ENCODE data around the gene TCF4. TPM values are rescaled to one million over a fixed set of nuclear protein-coding genes. Genes with fewer than 3 reads are reported as not detected.

Gene TCF4
- polyA plus RNA-seq, 1 donor (not counting 4 experiments of a cell fraction or from before 2014, with no cell fraction given), result 9.7 TPM

DNA sequence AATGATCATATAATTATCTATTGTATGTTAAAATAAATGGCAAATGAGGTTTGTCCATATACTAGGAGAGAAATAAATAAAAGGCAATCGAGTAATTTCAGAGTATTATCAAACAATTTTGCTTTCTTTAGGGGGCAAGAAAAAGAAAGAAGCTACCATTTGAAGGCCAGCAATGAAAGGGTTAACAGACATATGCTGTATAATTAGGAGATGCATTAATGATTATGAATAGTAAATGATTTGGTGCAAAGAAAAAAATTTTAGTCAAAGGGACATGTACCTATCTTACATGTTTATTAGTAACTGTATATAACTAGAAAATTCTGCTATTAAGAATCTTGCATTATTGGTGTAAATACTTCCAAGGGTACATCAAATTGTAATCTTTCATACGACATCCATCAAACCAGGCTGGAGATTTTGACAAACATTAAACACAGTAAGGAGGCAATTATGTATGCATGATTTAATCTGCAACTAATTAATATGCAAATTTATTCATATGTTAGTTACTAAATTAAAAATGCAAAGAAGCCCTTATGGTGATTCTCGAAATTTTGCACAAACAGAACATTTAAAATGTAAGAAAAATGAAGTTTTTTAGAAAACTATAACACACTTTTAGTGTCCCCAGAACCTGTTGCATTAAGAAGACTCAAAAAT is 251.4 kb downstream of the TCF4 start:
- no peaks in the 10 kb centered on the region for H3K9me3 ChIP-seq (ENCODE audit: control insufficient read depth, low read depth, low read length)
- H3K27me3 ChIP-seq (ENCODE audit: control insufficient read depth, extremely low read depth, insufficient read depth, low read length), result no peaks in the 10 kb centered on the region
- H3K79me2 ChIP-seq (ENCODE audit: control insufficient read depth, insufficient read depth, low read length), result no peaks in the 10 kb centered on the region
- H3K4me3 ChIP-seq (ENCODE audit: control insufficient read depth in 2 of 3, extremely low read depth in 1 of 3, insufficient read depth in 2 of 3, low read depth in 1 of 3, low read length in 3 of 3), result no peak overlapping the region
- H3K9me1 ChIP-seq (ENCODE audit: control insufficient read depth, extremely low read depth, insufficient read depth, low read length), result no peaks in the 10 kb centered on the region
- dilution Hi-C loops (cut with MboI; ENCODE audit: extremely low pct_ligation_motif_present, low sequenced_read_pairs), result no loop called here
- H4K20me1 ChIP-seq (ENCODE audit: control insufficient read depth, extremely low read depth, insufficient read depth, low read length), result no peaks in the 10 kb centered on the region
- TF ChIP-seq EZH2 (IDR thresholded peaks at IDR 0.05; ENCODE audit: low read length), result no peak
- TF ChIP-seq, protein P1, sequence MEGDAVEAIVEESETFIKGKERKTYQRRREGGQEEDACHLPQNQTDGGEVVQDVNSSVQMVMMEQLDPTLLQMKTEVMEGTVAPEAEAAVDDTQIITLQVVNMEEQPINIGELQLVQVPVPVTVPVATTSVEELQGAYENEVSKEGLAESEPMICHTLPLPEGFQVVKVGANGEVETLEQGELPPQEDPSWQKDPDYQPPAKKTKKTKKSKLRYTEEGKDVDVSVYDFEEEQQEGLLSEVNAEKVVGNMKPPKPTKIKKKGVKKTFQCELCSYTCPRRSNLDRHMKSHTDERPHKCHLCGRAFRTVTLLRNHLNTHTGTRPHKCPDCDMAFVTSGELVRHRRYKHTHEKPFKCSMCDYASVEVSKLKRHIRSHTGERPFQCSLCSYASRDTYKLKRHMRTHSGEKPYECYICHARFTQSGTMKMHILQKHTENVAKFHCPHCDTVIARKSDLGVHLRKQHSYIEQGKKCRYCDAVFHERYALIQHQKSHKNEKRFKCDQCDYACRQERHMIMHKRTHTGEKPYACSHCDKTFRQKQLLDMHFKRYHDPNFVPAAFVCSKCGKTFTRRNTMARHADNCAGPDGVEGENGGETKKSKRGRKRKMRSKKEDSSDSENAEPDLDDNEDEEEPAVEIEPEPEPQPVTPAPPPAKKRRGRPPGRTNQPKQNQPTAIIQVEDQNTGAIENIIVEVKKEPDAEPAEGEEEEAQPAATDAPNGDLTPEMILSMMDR (optimal IDR thresholded peaks at IDR 0.05 in 1 of 3, IDR thresholded peaks at IDR 0.05 in 1 of 3, conservative IDR thresholded peaks at IDR 0.05 in 1 of 3; ENCODE audit: extremely low read depth in 1 of 3, insufficient read depth in 2 of 3, low read length in 3 of 3), result no peak
- DNase-seq (ENCODE audit: low read depth, low spot score) (no peak), FAIRE-seq (no peak)
- no peak overlapping the region for H3K9ac ChIP-seq (ENCODE audit: control insufficient read depth, extremely low read depth, insufficient read depth, low read length)
- no peak overlapping the region for H3K4me2 ChIP-seq (ENCODE audit: control insufficient read depth, extremely low read depth, insufficient read depth, low read depth, low read length)
- no peaks in the 10 kb centered on the region for H3K4me1 ChIP-seq (ENCODE audit: control insufficient read depth, extremely low read depth, insufficient read depth, low read length)
- H3K27ac ChIP-seq (ENCODE audit: control insufficient read depth, insufficient read depth, low read length), result no peak overlapping the region
- H2AFZ ChIP-seq (ENCODE audit: control insufficient read depth, low read length), result no peak overlapping the region
- no peaks in the 10 kb centered on the region for H3K36me3 ChIP-seq (ENCODE audit: control insufficient read depth in 2 of 2, extremely low read depth in 1 of 2, insufficient read depth in 2 of 2, low read length in 2 of 2)

DNA sequence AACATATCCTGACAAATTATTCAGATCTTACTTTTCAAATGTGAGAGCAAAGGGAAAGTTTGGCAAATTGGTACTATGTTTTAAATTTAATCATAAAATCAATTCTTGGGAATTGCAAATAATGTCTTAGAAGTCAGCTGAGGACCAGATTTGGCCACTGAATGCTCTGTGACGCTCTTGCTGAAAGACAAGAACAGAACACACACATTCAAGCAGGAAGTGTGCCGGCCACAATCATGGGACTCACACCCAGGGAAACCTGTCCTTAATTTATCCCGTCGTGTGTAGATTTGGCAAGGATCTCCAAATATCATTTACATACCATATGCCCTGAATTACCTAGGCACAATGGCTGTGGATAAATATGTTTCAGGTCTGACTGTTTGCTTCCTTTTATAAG is 253.1 kb downstream of the TCF4 start:
- H3K4me3 ChIP-seq (ENCODE audit: control insufficient read depth in 2 of 3, extremely low read depth in 1 of 3, insufficient read depth in 2 of 3, low read depth in 1 of 3, low read length in 3 of 3), result no peak overlapping the region
- no peak overlapping the region for H3K9ac ChIP-seq (ENCODE audit: control insufficient read depth, extremely low read depth, insufficient read depth, low read length)
- H3K27me3 ChIP-seq (ENCODE audit: control insufficient read depth, extremely low read depth, insufficient read depth, low read length), result no peaks in the 10 kb centered on the region
- no peaks in the 10 kb centered on the region for H3K4me1 ChIP-seq (ENCODE audit: control insufficient read depth, extremely low read depth, insufficient read depth, low read length)
- H3K27ac ChIP-seq (ENCODE audit: control insufficient read depth, insufficient read depth, low read length), result no peak overlapping the region
- dilution Hi-C loops (cut with MboI; ENCODE audit: extremely low pct_ligation_motif_present, low sequenced_read_pairs), result no loop called here
- H3K4me2 ChIP-seq (ENCODE audit: control insufficient read depth, extremely low read depth, insufficient read depth, low read depth, low read length), result no peak overlapping the region
- no peaks in the 10 kb centered on the region for H3K79me2 ChIP-seq (ENCODE audit: control insufficient read depth, insufficient read depth, low read length)
- no peak for TF ChIP-seq EZH2 (IDR thresholded peaks at IDR 0.05; ENCODE audit: low read length)
- TF ChIP-seq, protein P1 (optimal IDR thresholded peaks at IDR 0.05 in 1 of 3, IDR thresholded peaks at IDR 0.05 in 1 of 3, conservative IDR thresholded peaks at IDR 0.05 in 1 of 3; ENCODE audit: extremely low read depth in 1 of 3, insufficient read depth in 2 of 3, low read length in 3 of 3), result no peak
- FAIRE-seq (no peak), DNase-seq (ENCODE audit: low read depth, low spot score) (no peak)
- no peaks in the 10 kb centered on the region for H4K20me1 ChIP-seq (ENCODE audit: control insufficient read depth, extremely low read depth, insufficient read depth, low read length)
- H3K9me1 ChIP-seq (ENCODE audit: control insufficient read depth, extremely low read depth, insufficient read depth, low read length), result no peaks in the 10 kb centered on the region
- no peak overlapping the region for H2AFZ ChIP-seq (ENCODE audit: control insufficient read depth, low read length)
- H3K36me3 ChIP-seq (ENCODE audit: control insufficient read depth in 2 of 2, extremely low read depth in 1 of 2, insufficient read depth in 2 of 2, low read length in 2 of 2), result no peaks in the 10 kb centered on the region
- no peaks in the 10 kb centered on the region for H3K9me3 ChIP-seq (ENCODE audit: control insufficient read depth, low read depth, low read length)

Measured in keratinocyte (primary cell).